Measurements from ENCODE around the gene APOBEC3B.

DNA sequence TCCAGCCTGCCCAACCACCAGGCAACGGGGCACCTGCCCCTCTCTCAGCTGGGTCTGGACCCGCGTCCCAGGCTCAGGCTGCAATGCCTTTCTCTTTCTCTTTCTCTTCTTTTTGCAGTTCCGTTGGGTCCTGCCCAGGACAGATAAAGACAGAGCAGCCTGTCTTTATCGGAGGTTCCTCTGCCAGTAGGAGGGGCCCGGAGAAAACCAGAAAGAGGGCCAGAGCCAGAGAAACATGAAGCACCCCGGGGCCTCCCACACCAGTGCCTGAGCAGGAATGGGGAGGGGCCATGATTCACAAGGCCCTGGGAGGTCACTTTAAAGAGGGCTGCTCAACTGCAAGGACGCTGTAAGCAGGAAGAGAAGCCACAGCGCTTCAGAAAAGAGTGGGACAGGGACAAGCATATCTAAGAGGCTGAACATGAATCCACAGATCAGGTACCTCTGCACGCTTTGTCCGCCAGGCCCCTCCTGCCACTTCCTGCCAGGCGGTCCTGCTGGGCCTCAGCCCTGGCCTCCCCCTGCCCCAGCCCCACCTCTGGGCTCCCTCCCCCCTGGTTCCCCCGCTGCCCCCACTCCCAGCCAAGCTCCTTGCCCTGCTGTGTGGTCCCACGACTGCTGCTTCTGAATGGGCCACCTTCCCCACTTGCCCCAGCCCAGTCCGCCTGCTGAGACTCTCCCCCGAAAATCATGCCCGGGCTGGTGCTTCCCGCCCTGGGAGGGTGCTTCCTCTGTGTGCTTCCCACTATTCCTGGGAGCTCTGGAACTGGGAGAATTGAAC, 32.0 kb downstream of the APOBEC3B start, which contains the start of gene APOBEC3C:
- TF ChIP-seq, protein P1, sequence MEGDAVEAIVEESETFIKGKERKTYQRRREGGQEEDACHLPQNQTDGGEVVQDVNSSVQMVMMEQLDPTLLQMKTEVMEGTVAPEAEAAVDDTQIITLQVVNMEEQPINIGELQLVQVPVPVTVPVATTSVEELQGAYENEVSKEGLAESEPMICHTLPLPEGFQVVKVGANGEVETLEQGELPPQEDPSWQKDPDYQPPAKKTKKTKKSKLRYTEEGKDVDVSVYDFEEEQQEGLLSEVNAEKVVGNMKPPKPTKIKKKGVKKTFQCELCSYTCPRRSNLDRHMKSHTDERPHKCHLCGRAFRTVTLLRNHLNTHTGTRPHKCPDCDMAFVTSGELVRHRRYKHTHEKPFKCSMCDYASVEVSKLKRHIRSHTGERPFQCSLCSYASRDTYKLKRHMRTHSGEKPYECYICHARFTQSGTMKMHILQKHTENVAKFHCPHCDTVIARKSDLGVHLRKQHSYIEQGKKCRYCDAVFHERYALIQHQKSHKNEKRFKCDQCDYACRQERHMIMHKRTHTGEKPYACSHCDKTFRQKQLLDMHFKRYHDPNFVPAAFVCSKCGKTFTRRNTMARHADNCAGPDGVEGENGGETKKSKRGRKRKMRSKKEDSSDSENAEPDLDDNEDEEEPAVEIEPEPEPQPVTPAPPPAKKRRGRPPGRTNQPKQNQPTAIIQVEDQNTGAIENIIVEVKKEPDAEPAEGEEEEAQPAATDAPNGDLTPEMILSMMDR (IDR thresholded peaks at IDR 0.05): no peak
- TF ChIP-seq EZH2 (IDR thresholded peaks at IDR 0.05): no peak
